CD4-positive, alpha-beta memory T cell (primary cell): ENCODE results near the gene DDX49. TPM values are rescaled to one million over a fixed set of nuclear protein-coding genes. Genes with fewer than 3 reads are reported as not detected.

Experiments used
- CTCF ChIA-PET: fragments of 350-600 bp; sonication (Branson Sonifier 250); formaldehyde crosslinking; loops from one replicate; lab custom pipeline; 2021; ENCODE audit warnings: inconsistent platforms; ENCODE audit not compliant: partially characterized antibody; lab: Charles Lee
- POLR2A ChIA-PET: fragments of 350-600 bp; sonication (Branson Sonifier 250); formaldehyde crosslinking; loops from one replicate; lab custom pipeline; 2021; ENCODE audit not compliant: partially characterized antibody; lab: Charles Lee
- DNase-seq, 5 donors: peaks; one replicate each; pipeline versions ENCODE4 v3.0.0 to v3.0.0-alpha.2; 2020 to 2022; ENCODE audit warnings: mixed read lengths in 1 of 5
- H3K27ac ChIP-seq: one replicate; pipeline ENCODE4 v1.7.0; 2013; ENCODE audit warnings: low read depth, low read length
- H3K27me3 ChIP-seq: 2 replicates; pipeline ENCODE4 v1.7.0; 2013; ENCODE audit warnings: mild to moderate bottlenecking, low read length, moderate library complexity; ENCODE audit not compliant: insufficient read depth
- H3K36me3 ChIP-seq: 2 replicates; pipeline ENCODE4 v1.7.0; 2013; ENCODE audit warnings: mild to moderate bottlenecking, low read length, moderate library complexity; ENCODE audit not compliant: insufficient read depth
- H3K4me1 ChIP-seq: 2 replicates; pipeline ENCODE4 v1.7.0; 2013; ENCODE audit warnings: mild to moderate bottlenecking, low read length, moderate library complexity; ENCODE audit not compliant: insufficient read depth
- H3K4me3 ChIP-seq, 2 donors: one replicate each; pipeline ENCODE4 v1.7.0; 2013; ENCODE audit warnings: low read length in 2 of 2, mild to moderate bottlenecking in 1 of 2
- H3K9me3 ChIP-seq, 2 donors: one replicate each; pipeline ENCODE4 v1.7.0; 2013; ENCODE audit warnings: low read length in 2 of 2, control low read depth in 1 of 2; ENCODE audit not compliant: control insufficient read depth in 1 of 2
- H3K27ac Mint-ChIP-seq, 7 donors: one replicate each; pipeline ENCODE4 v1.8.0; 2020 to 2021; ENCODE audit warnings: mixed read lengths in 7 of 7, mild to moderate bottlenecking in 6 of 7, inconsistent platforms in 3 of 7, moderate library complexity in 3 of 7
- H3K27me3 Mint-ChIP-seq, 2 donors: one replicate each; pipeline ENCODE4 v1.8.0; 2020 to 2021; ENCODE audit warnings: mixed read lengths in 2 of 2
- H3K36me3 Mint-ChIP-seq, 2 donors: one replicate each; pipeline ENCODE4 v1.8.0; 2020 to 2021; ENCODE audit warnings: mixed read lengths in 2 of 2, inconsistent platforms in 1 of 2, mild to moderate bottlenecking in 1 of 2
- H3K4me1 Mint-ChIP-seq, 4 donors: one replicate each; pipeline ENCODE4 v1.8.0; 2020 to 2021; ENCODE audit warnings: mixed read lengths in 4 of 4, mild to moderate bottlenecking in 1 of 4
- H3K4me3 Mint-ChIP-seq, 8 donors: one replicate each; pipeline ENCODE4 v1.8.0; 2020 to 2021; ENCODE audit warnings: mixed read lengths in 8 of 8, mild to moderate bottlenecking in 7 of 8, moderate library complexity in 6 of 8, inconsistent platforms in 3 of 8
- H3K9me3 Mint-ChIP-seq, 8 donors: one replicate each; pipeline ENCODE4 v1.8.0; 2020 to 2021; ENCODE audit warnings: mixed read lengths in 8 of 8, mild to moderate bottlenecking in 5 of 8, inconsistent platforms in 3 of 8, moderate library complexity in 1 of 8
- intact Hi-C: fragments of 100-400 bp; cut with micrococcal nuclease; formaldehyde crosslinking; loops from one replicate; pipeline ENCODE4 v1.15.1; 2023
- polyA plus RNA-seq, 2 donors: library from polyadenylated mRNA; unstranded; fragments of 300-500 nt; fragmentation: Illumina TruSeq; gene quantifications; one replicate each; pipeline ENCODE4 v1.2.3, GENCODE V29; 2021
- total RNA-seq, 2 experiments: library from RNA; stranded (reverse); gene quantifications; one replicate each; pipeline ENCODE4 v1.2.3, GENCODE V29; 2021

Gene DDX49
- total and polyA plus RNA-seq, 4 experiments from 2014 or later = 20.7 to 43.6 (median 36.5) TPM

DNA sequence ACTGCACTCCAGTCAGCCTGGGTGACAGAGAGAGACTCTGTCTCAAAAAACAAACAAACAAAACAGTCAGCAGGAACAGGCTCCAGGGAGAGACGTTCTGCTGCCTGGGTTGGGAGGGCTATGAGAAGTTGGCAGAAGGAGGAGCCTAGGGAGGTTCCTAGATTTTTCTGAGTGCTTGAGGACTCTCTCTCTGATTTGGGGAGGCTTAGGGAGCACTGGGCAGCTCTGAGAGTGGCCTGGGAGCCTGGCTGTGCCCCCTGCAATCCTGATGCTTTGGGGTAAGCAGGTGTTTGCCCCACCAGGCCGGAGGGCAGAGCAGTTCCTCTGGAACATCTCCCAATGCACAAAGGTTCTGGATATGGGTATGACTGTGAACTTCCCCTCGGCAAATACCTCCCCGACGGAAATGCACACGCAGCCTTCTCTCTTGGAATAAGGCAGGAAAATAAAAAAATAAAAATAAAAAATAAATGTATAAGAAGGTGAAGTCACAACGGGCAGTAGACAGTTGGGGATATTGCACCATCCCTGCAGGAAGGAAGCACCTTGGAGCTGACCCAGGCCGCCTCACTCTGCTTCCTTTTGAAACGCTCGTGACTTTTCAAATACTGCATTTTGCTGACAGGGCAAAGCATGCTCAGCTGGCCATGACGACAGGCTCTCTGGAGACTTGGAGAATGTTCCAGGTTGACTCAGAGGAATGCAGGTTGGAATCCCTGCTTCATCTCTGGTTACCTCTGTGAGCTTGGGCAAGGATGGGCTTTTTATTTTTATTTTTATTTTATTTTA lies 48.0 kb downstream of the DDX49 start:
- Mint-ChIP-seq H3K27me3 (peaks cover 6 to 8% of the 10 kb centered on the region in 2 donors), H3K9me3 (peaks cover 0 to 3% (median 0%) of the 10 kb centered on the region in 8 donors), H3K4me3 (no peak overlapping the region), H3K4me1 (no peaks in the 10 kb centered on the region), H3K27ac (no peak overlapping the region), H3K36me3 (no peaks in the 10 kb centered on the region)
- H3K4me1 ChIP-seq = no peaks in the 10 kb centered on the region
- intact Hi-C loops = no loop called here
- no peak overlapping the region for H3K4me3 ChIP-seq
- ChIA-PET CTCF (no interaction called here), POLR2A (no interaction called here)
- no peaks in the 10 kb centered on the region for H3K36me3 ChIP-seq
- no peak overlapping the region for H3K27ac ChIP-seq
- no peaks in the 10 kb centered on the region for H3K9me3 ChIP-seq
- no peak for DNase-seq
- no peaks in the 10 kb centered on the region for H3K27me3 ChIP-seq

DNA sequence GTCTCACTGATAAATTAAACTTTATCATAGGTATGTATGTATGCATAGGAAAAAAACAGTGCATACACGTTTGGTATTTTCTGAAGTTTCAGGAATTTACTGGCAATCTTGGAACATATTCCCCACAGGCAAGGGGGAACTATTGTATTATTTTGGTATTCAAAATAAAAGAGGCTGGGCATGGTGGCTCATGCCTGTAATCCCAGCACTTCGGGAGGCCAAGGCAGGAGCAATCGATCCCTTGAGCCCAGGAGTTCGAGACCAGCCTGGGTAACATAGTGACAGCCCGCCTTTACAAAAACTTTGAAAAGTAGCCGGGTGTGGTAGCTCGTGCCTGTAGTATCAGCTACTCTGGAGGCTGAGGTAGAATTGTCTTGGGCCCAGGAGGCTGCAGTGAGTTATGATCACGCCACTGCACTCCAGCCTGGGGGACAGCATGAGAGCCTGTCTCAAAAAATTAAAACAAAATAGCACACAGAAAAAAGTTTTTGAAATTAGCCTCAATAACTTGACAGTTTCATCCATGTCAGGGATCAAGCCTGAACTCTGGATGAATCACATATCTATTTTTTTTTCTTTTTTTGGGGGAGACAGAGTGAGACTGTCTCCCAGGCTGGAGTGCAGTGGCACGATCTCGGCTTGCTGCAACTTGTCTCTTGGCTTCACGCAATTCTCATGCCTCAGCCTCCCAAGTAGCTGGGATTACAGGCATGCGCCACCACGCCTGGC lies 50.6 kb downstream of the DDX49 start:
- Histone ChIP-seq H3K4me3 (no peak overlapping the region), H3K36me3 (no peaks in the 10 kb centered on the region), H3K27me3 (no peaks in the 10 kb centered on the region), H3K4me1 (no peaks in the 10 kb centered on the region), H3K9me3 (no peaks in the 10 kb centered on the region), H3K27ac (no peak overlapping the region)
- Mint-ChIP-seq H3K4me3 (no peak overlapping the region), H3K27ac (no peak overlapping the region), H3K4me1 (no peaks in the 10 kb centered on the region), H3K9me3 (peaks cover 0 to 3% (median 0%) of the 10 kb centered on the region in 8 donors), H3K36me3 (no peaks in the 10 kb centered on the region), H3K27me3 (peaks cover 4 to 12% of the 10 kb centered on the region in 2 donors)
- no peak for DNase-seq
- intact Hi-C loops = no loop called here
- POLR2A ChIA-PET = no interaction called here
- CTCF ChIA-PET = no interaction called here

DNA sequence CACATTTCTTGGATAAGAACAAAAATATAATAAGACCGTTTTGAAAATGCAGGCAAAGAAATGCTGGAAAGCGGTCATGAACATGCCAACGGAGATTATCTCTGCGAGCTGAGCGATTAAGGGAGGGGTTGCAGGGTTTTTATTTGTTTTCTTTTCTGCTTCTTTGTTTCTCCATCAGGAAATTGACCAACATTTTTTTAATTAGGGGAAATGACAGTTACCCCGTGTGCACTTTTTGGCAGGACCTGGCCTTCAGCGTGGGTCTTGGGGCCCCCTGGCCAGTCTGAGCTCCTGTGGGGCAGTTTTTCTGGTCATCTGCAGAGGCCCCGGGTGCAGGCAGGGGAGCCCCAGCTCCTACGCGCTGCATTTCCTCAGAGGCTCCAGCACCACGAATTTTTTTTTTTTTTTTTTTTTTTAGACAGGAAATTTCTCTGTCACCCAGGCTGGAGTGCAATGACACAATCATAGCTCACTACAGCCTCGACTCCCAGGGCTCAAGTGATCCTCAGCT lies 52.8 kb downstream of the DDX49 start:
- DNase-seq = no peak
- no peaks in the 10 kb centered on the region for H3K4me1 ChIP-seq
- no peaks in the 10 kb centered on the region for H3K4me1 Mint-ChIP-seq
- H3K4me3 Mint-ChIP-seq = no peak overlapping the region
- no peak overlapping the region for H3K4me3 ChIP-seq
- ChIA-PET POLR2A (no interaction called here), CTCF (no interaction called here)
- H3K36me3 ChIP-seq = no peaks in the 10 kb centered on the region
- peaks cover 0 to 3% (median 0%) of the 10 kb centered on the region in 8 donors for H3K9me3 Mint-ChIP-seq
- no peak overlapping the region for H3K27ac Mint-ChIP-seq
- no peaks in the 10 kb centered on the region for H3K9me3 ChIP-seq
- intact Hi-C loops = no loop called here
- peaks cover 2 to 8% of the 10 kb centered on the region in 2 donors for H3K27me3 Mint-ChIP-seq
- no peaks in the 10 kb centered on the region for H3K27me3 ChIP-seq
- no peaks in the 10 kb centered on the region for H3K36me3 Mint-ChIP-seq
- H3K27ac ChIP-seq = no peak overlapping the region

DNA sequence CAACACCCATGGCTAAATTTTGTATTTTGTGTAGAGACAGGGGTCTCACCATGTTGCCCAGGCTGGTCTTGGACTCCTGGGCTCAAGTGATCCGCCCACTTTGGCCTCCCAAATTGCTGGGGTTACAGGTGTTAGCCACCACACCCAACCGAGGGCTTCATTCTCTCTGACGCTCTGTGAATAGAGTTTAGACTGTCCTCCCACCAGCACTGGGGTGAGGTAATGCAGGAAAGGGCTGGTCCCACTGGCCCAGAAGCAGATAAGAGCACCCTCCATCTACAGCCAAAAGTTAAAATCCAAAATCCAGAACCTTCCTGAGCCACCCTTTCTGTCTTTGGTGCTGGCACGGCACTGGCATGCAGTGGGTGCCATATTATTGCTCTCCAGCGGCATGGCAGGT lies 53.3 kb downstream of the DDX49 start:
- Mint-ChIP-seq H3K9me3 (peaks cover 0 to 3% (median 0%) of the 10 kb centered on the region in 8 donors), H3K27ac (peak overlapping the region in 2 of 7 donors; percentile 23 to 43), H3K27me3 (peaks cover 2 to 8% of the 10 kb centered on the region in 2 donors), H3K36me3 (no peaks in the 10 kb centered on the region), H3K4me3 (peak overlapping the region in 1 of 8 donors; percentile 5), H3K4me1 (no peaks in the 10 kb centered on the region)
- no peaks in the 10 kb centered on the region for H3K36me3 ChIP-seq
- no peaks in the 10 kb centered on the region for H3K9me3 ChIP-seq
- H3K27ac ChIP-seq = no peak overlapping the region
- no peaks in the 10 kb centered on the region for H3K27me3 ChIP-seq
- no peak for DNase-seq
- H3K4me3 ChIP-seq = no peak overlapping the region
- ChIA-PET CTCF (no interaction called here), POLR2A (no interaction called here)
- intact Hi-C loops = no loop called here
- no peaks in the 10 kb centered on the region for H3K4me1 ChIP-seq

DNA sequence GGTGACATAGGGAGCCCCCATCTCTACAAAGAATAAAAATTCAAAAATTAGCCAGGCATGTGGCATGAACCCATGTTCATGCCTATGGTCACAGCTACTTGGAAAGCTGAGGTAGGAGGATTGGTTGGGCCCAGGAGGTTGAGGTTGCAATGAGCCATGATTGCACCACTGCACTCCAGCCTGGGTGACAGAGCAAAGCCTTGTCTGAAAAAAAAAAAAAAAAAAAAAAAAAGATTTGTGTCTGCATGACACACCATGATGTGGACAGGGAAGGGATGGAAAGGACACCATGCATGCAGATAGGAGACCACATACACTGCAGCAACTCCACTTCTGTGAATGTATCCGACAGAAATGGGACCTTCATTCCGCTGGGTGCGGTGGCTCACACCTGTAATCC lies 55.5 kb downstream of the DDX49 start:
- Histone ChIP-seq H3K27ac (no peak overlapping the region), H3K36me3 (no peaks in the 10 kb centered on the region), H3K9me3 (no peaks in the 10 kb centered on the region), H3K4me1 (no peaks in the 10 kb centered on the region), H3K27me3 (no peaks in the 10 kb centered on the region), H3K4me3 (no peak overlapping the region)
- DNase-seq = no peak
- intact Hi-C loops = no loop called here
- no peaks in the 10 kb centered on the region for H3K4me1 Mint-ChIP-seq
- H3K27me3 Mint-ChIP-seq = peaks cover 2 to 8% of the 10 kb centered on the region in 2 donors
- H3K4me3 Mint-ChIP-seq = no peak overlapping the region
- H3K36me3 Mint-ChIP-seq = no peaks in the 10 kb centered on the region
- no peak overlapping the region for H3K27ac Mint-ChIP-seq
- POLR2A ChIA-PET = no interaction called here
- CTCF ChIA-PET = no interaction called here
- H3K9me3 Mint-ChIP-seq = no peaks in the 10 kb centered on the region

DNA sequence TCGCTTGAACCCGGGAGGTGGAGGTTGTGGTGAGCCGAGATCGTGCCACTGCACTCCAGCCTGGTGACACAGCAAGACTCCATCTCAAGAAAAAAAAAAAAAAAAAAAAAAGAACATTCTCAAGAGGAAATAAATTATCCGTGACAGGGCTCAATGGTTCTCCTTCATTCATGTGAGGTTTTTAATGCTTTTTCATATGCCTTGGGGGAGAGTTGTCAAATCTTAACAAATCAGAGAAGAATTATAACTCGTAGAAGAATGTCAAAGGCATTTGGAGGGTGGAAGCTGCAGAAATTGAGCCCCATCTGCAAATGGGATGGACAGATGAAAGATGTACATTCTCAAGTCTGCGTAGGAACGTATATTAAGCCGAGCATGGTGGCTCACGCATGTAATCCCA lies 56.4 kb downstream of the DDX49 start:
- Histone ChIP-seq H3K27ac (no peak overlapping the region), H3K27me3 (no peaks in the 10 kb centered on the region), H3K4me3 (no peak overlapping the region), H3K9me3 (no peaks in the 10 kb centered on the region), H3K4me1 (no peaks in the 10 kb centered on the region), H3K36me3 (no peaks in the 10 kb centered on the region)
- CTCF ChIA-PET = interaction anchor here (0.7 kb wide), 1 partner anchor 227 kb away, joined by 3 read pairs; the partner anchor contains the start of gene NR2C2AP
- H3K4me1 Mint-ChIP-seq = no peaks in the 10 kb centered on the region
- POLR2A ChIA-PET = no interaction called here
- peaks cover 0 to 8% of the 10 kb centered on the region in 2 donors for H3K27me3 Mint-ChIP-seq
- peak overlapping the region in 1 of 8 donors; percentile 17 for H3K4me3 Mint-ChIP-seq
- no peak for DNase-seq
- H3K36me3 Mint-ChIP-seq = no peaks in the 10 kb centered on the region
- no peak overlapping the region for H3K27ac Mint-ChIP-seq
- intact Hi-C loops = no loop called here
- no peaks in the 10 kb centered on the region for H3K9me3 Mint-ChIP-seq
